GM19324 (cell line): ENCODE data around the gene F2RL3.

ENCODE experiments used
- ATAC-seq: cut with Tn5 transposase; IDR thresholded peaks from one replicate; pipeline ENCODE4 v1.9.1; 2021; ENCODE audit warnings: mild to moderate bottlenecking, moderate library complexity; ENCODE audit not compliant: unreplicated experiment, low FRiP score

Gene F2RL3

DNA sequence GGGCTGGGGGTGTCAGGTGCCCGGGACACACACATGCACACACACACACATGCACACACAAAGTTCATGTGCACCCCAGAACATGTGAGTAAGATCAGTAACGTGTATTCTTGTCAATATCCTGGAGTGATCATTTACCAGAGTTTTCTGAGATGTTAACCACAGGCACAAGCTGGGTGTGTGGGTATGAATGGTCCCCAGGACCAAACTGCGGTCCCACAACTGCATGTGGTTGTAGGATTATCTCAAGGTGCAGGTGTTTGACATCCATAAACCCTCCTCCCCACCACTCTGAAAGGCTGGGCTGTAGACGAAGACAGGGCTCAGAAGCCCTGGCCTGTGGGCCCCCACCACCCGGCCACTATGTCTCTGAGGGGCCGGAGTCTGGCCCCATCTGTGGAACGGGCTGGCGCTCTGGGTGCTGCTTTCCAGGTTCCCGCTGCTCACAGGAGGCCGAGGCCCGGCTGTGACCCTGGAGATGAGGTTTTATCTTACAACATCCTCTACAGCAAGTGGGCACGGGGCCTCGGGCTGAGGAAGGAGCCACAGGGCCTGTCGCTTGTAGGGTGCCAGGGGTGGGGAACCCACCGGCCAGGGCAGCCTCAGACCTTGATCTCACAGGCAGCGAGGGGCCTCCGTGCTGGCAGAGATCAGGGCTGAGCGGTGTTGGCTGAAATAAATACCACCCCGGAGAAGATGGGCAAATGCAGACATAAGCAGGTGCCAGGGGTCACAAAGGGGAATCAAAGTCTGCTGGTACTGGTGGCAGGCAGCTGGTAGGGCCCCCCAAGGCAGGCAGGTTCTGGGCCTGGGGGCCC, 4.3 kb downstream of the F2RL3 start:
- no peak for ATAC-seq

GRCh38 chr19:16893686-16893989, 4.8 kb downstream of the F2RL3 start:
- no peak for ATAC-seq

- ATAC-seq = no peak
Observed at GRCh38 chr19:16894080-16894479, 5.3 kb downstream of the F2RL3 start.

- no peak for ATAC-seq
Observed at GRCh38 chr19:16895467-16896145, 6.8 kb downstream of the F2RL3 start.

DNA sequence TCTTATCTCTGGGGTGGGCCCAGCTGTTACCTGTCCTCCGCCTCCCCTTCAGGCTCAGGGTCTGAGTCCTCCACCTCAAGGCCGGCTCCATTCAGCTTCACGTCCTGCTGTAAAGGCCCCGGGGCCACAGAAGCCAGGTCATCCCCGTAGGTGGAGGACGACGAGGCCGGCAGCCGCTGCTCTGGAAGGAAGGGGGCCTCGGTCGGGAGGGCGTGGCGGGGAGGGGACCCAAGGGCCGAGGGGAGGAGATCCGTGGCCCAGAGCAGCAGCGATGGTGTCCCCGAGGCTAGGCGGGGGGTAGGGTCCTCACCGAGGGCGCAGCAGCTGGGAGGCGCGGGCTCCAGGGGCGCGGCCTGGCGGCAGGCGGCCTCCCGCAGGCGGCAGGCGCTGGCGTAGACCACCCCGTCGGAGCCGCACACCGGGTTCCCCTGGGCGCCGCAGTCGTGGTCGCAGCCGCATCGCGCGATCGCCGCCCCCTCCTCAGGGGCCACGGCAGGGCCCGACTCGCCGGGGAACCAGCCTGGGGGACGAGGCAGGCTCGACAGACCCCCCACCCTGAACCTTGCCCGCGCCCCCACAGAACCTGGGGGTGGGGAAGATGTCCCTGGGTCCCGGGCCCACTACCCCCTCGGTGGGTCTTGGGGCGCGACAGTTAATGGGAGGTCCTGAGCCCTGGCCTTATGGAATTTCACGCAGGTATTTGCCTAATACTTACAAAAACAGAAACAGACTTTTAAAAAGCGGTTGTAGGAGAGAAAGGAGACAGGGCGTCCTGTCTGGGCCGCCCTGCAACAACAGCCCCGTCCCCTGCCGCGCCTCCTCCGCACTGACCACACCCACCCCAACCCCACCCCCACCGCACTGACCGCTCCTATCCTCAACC, 7.6 kb downstream of the F2RL3 start:
- peak; percentile 13 for ATAC-seq

DNA sequence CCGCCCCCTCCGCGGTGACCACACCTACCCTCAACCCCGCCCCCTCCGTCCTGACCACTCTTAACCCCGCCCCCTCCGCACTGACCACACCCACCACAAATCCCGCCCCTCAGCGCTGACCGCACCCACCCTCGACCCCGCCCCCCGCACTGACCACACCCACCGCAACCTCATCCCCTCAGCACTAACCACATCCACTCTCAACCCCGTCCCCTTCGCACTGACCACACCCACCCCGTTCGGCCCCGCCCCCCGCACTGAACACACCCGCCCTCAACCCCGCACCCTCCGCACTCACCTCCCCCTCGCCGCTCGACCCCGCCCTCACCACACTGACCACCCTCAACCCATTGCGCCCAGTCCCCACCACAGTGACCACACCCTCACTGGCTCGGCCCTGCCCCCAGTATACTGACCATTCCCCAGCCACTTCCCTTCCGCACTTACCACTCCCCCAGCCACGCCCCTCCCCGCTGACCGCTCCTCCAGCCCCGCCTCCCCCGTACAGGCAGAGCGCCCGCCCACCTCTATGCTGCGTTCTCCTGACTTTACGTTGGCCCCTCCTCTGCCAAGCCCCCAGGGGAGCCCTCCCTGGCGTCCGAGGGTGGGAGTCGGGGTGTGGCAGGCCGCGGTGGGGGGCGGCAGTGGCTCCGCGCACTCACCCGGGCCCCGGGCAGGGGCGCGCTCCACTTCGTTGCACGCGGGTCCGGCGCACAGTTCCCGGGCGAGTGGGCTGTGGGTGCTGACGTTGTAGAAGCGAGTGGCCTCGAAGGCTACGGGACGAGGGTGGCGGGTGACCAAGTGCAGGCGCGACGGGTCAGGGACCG, 8.4 kb downstream of the F2RL3 start:
- ATAC-seq = peak; percentile 57

- ATAC-seq = no peak
Observed at GRCh38 chr19:16897856-16898161, 9.0 kb downstream of the F2RL3 start.

DNA sequence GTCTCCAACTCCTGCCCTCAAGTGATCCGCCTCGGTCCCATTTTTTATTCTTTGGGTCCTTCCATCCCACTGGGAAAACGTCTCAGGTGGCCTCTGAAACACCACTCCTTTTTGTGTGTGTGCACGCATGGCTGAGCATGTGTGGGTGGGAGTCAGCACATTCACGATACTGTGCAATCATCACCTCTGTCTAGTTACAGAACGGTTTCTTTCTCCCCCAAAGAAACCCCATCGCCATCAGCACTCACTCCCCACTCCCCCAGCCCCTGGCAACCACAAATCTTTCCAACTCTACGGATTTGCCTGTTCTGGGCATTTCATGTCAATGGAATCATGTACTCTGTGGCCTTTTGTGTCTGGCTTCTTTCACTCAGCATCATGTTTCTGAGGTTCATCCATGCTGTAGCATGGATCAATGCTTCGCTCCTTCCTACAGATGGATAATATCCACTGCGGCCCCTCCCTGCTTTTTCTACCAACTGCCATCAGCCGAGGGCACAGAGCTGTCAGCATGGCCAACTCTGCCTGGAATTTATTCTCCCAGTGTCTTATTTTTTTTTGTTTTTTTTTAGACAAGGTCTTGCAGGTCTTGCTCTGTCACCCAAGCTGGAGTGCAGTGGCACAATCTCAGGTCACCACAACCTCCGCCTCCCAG, 9.7 kb downstream of the F2RL3 start:
- no peak for ATAC-seq

DNA sequence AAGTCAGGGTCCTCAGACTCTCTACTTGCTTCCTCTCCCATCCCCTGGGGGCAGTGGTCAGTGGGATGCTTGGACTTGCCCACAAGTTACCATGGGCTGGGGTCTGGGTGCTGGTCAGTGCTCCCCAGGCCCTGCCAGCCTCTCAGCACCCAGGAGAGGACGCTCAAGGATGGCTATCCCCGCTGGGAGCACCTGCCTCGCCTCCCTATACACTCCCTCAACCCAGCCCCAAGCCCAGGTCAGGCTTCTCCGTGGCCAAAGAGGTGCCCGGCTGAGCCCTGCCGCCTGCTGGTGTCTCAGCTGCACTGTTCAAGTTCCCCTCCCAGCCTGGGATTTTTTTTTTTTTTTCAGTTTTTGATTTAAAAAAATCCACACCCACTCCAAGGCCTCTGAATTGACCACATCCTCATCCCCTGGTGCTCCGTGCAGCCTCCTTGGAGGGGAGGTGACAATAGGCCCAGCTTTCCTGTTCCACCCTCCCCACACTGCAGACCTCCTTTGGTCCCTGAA, 10.8 kb downstream of the F2RL3 start:
- ATAC-seq = no peak

- no peak for ATAC-seq
Observed at GRCh38 chr19:16901491-16902175, 12.8 kb downstream of the F2RL3 start.

GRCh38 chr19:16902545-16902944, 13.7 kb downstream of the F2RL3 start:
- ATAC-seq = no peak

- no peak for ATAC-seq
Observed at GRCh38 chr19:16903347-16903746, 14.5 kb downstream of the F2RL3 start.

DNA sequence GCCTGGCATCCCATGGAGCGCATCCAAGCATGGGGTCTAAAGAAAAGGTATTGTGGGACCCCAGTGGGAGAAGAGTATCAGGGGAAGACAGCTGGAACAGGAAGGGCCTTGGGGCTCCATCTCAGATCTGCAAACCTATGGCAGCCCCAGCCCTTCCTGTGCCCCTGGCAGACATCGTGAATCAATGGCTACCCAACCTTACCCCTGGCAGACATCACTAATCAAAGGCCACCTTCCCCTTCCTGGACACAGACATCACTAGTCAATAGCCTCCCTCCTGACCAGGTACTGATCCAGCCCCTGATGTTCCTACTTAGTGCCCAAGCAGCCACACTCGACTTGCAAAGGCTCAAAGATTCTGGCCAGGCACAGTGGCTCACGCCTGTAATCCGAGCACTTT, 15.8 kb downstream of the F2RL3 start:
- ATAC-seq = no peak

DNA sequence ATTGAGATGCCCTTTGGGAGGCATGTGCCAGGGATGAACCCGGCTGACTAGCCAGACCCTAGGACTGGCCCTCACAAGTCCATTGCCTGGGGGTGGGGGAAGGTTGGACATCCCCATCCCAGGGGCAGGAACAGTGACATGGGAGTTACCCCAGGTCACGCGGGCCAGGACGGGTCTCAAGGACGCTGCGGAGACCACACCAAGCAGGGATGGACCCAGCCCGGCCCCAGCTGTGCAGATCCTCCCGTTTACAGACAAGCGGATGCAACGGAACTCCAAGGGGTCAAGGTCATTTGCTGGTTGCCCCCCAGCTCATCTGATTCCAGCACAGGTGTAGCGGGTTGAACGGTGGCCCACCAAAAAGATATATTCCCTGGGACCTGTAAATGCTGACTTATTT, 20.0 kb downstream of the F2RL3 start:
- no peak for ATAC-seq

GRCh38 chr19:16911046-16911445, 22.2 kb downstream of the F2RL3 start:
- no peak for ATAC-seq

- no peak for ATAC-seq
Observed at GRCh38 chr19:16912780-16913179, 24.0 kb downstream of the F2RL3 start.

GRCh38 chr19:16914421-16914820, 25.6 kb downstream of the F2RL3 start:
- no peak for ATAC-seq

DNA sequence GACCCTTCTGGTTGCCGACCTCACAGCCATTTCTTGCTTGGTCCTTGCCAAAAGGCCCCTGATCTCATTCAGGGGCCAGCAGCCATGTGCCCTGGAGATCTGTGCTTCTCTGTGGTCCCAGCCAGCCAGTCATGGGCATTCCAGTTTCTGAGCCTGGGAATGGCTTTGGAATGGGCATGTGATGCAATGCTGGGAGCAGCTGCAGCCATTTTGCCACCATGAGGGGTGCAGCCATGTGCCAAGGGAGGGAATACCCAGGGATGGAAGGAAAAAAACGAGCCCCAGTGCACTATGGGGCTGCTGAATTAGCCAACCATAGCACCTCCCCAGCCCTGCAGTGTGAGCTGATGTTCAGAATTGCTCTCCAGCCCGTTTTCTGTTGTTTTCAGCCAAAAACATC, 26.3 kb downstream of the F2RL3 start:
- ATAC-seq = no peak

DNA sequence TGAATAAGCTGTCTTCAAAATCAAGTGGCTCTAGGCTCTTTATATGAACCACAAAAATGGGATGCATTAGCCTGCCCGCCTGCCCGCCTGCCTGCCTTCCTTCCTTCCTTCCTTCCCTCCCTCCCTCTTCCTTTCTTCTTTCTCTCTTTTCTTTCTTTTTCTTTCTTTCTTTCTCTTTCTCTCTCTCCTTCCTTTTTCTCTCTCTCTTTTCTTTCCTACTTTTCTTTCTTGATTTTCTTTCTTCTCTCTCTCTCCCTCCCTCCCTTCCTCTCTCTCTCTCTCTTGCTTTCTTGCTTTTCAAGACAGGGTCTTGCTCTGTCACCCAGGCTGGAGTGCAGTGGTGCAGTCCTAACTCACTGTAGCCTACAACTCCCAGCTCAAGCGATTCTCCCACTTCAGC, 26.9 kb downstream of the F2RL3 start:
- ATAC-seq = no peak
